G401.6 (cell line): Measurements from ENCODE around the gene ABCA10.
A peak's percentile ranks its signal among the peaks of the same experiment; 100 is the strongest.
"Not testable (repeated sequence)": the region's sequence is repeated elsewhere in the genome, so short reads cannot be mapped to it uniquely, and the experiment has no call there.

ENCODE experiments used
- FAIRE-seq: peaks from 2 replicates; lab custom pipeline; 2012; peaks lifted over from hg19 to GRCh38; lab: Jason Lieb, UNC

The ABCA10 gene, protein sequence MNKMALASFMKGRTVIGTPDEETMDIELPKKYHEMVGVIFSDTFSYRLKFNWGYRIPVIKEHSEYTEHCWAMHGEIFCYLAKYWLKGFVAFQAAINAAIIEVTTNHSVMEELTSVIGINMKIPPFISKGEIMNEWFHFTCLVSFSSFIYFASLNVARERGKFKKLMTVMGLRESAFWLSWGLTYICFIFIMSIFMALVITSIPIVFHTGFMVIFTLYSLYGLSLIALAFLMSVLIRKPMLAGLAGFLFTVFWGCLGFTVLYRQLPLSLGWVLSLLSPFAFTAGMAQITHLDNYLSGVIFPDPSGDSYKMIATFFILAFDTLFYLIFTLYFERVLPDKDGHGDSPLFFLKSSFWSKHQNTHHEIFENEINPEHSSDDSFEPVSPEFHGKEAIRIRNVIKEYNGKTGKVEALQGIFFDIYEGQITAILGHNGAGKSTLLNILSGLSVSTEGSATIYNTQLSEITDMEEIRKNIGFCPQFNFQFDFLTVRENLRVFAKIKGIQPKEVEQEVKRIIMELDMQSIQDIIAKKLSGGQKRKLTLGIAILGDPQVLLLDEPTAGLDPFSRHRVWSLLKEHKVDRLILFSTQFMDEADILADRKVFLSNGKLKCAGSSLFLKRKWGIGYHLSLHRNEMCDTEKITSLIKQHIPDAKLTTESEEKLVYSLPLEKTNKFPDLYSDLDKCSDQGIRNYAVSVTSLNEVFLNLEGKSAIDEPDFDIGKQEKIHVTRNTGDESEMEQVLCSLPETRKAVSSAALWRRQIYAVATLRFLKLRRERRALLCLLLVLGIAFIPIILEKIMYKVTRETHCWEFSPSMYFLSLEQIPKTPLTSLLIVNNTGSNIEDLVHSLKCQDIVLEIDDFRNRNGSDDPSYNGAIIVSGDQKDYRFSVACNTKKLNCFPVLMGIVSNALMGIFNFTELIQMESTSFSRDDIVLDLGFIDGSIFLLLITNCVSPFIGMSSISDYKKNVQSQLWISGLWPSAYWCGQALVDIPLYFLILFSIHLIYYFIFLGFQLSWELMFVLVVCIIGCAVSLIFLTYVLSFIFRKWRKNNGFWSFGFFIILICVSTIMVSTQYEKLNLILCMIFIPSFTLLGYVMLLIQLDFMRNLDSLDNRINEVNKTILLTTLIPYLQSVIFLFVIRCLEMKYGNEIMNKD (N-terminal part only)

DNA sequence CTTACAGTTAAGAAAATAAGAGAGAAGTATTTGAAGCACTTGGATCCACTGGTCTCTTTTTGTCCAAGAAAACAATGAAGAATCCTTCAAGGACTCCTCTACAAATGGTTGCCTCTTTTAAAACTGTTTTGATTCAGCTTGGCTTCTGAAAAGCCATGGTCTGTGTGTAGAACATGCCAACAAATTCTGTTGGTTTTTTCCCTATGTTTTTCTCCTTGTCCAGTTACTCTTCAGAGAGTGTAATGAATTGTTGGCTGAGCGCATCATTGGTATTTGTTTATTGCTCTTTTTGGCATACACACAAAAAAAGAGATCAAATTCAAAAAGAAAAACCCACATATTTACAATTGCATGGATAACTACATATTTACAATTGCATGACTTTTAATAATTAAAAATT lies at the start of gene ABCA10:
Gene ABCA10, minus strand, starts transcription at position 249 of the 400 bp plus-strand sequence. CDS start 3,466 bp downstream, outside the sequence.
- no peak for FAIRE-seq

DNA sequence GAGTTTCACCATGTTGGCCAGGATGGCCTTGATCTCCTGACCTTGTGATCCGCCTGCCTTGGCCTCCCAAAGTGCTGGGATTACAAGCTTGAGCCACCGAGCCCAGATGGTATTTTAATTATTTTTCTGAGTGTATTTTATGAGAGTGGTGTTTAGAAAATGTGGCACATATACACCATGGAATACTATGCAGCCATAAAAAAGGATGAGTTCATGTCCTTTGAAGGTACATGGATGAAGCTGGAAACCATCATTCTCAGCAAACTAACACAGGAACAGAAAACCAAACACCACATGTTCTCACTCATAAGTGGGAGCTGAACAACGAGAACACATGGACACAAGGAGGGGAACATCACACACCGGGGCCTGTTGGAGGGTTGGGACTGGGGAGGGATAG lies 47.7 kb upstream of the ABCA10 start:
- FAIRE-seq: not testable (repeated sequence)

DNA sequence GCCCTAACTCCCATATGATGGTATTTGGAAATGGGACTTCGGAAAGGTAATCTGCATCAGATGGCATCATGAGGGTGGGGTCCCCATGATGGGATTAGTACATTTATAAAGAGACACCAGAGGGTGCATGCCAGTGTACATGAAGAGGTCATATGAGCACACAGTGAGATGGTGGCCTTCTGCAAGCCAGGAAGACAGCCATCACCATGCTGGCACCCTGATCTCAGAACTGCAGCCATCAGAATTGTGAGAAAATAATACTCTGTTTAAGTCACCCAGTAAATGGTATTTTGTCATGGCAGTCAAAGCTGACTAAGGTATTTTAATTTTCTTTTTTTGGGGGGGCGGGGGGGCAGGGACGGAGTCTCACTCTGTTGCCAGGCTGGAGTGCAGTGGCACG lies 47.1 kb upstream of the ABCA10 start:
- FAIRE-seq: no peak

DNA sequence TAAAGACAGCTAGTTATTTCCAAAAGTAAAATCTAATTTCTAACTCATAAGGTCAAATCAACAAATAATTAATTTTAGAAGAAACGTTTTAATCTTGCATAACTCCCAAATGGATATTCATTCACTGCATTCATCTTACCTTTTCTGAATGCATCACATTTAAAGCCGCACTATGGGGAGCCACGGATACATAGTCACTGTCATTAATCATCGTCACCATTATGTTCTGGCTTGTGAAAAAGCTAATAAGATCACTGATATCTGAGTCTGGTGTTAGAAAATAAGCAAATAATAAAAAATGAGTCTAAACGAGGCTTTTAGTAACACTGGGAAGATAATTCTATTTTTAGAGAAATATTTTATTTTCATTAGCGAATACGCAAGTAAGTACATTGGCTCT lies 42.4 kb upstream of the ABCA10 start:
- no peak for FAIRE-seq

DNA sequence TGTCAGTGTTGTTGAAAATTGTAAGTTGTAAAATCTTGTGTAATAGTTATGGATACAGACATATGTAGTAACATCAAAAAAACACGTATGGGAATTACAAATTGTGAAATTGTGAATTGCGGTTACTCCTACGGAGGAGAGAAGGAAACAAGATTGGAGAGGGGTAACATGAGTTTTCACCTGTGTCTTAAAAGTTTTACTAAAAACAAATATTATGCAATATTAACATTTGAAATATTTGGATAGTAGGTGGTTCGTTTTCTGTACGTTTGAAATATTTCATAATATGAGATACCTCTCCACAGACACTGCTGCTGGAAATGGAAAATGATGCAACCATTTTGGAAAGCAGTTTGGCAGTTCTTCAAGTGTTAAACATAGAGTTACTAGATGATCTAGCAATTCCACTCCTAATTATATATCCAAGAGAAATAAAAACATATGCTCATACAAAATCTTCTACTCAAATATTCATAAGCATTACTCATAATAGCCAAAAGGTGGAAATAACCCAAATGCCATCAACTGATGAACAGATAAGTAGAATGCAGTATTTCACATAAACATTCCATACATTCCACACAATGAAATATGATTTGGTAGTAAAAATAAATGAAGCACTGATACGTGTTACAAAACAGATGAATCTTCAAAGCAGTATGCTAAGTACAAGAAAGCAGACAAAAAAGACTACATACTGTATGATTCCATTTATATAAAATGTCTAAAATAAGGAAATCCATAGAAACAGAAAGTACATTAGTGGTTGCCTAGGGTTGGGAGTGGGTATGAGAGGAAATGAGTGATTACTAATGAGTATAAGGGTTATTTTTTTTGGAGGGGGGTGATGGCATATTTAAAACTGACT lies 40.7 kb upstream of the ABCA10 start:
- no peak for FAIRE-seq

DNA sequence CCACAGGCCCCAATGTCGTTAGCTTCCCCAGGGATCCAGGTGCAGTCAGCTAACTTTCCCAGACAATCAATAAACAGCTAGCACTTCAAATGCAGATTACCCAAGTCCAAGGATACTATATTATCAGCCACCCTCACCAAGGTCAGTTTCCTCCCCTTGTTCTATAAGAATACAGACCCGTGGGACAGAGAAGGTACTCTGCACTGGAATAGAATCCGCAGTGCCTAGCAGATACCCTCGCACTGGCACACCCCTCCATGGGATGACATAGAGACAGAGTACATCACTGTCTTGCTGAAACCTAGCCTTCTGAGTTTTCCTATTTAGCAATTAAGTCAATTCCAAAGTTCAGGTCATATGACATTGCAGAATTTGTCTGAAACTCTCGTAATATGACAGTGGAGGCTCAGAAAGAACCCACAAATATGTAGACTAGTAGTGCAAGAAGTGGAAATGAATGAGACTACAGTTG lies 40.0 kb upstream of the ABCA10 start:
- no peak for FAIRE-seq

DNA sequence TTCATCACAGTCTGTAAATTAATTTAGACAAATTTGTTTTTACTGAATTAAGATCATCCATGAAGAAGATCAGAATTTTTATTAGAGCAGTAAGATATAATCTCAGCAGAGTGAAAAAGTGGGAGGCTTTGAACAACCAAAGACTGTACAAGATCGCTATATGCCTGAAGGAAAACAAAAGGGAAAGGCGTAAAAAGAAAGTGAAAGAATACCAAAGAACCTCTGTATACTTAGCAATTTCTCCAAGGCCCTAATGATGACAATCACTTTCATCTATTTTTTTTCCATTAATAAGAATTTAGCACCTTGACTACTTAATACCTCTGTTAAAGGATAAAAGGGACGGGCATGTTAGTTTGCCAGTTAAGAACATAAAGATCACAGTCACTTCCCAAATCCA lies 38.6 kb upstream of the ABCA10 start:
- FAIRE-seq: no peak

DNA sequence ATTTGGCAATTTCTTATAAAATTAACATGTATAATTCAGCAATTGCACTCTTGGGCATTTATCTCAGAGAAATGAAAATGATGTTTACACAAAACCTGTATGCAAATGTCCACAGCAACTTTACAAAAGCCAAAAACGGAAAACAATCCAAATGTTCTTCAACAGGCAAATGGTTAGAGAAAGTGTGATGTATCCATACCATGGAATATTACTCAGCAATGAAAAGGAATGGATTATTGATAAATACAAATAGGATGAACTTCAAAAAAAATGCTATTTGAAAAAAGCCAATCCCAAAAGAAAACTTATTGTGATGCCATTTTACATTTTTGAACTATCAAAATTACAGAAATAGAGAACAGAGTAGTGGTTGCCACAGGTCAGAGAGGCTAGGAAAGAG lies 37.2 kb upstream of the ABCA10 start:
- no peak for FAIRE-seq

DNA sequence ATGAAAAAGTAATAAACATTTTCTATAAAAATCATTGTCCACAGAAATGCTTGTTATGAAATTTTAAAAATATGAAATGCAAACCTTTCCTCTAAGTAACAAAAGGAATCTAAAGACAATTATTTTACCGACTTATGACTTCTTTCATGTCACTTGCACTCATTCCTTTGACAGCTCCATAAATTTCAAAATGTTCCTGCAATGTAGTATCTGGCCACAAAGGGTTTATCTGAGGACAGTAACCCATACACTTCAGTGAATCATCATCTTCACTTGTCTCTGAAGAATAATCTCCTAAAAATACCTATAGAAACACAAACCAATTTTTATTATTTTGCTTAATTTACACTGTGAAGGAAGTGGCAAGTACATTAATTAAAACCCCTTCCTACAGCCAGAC lies 25.6 kb upstream of the ABCA10 start:
- FAIRE-seq: no peak

DNA sequence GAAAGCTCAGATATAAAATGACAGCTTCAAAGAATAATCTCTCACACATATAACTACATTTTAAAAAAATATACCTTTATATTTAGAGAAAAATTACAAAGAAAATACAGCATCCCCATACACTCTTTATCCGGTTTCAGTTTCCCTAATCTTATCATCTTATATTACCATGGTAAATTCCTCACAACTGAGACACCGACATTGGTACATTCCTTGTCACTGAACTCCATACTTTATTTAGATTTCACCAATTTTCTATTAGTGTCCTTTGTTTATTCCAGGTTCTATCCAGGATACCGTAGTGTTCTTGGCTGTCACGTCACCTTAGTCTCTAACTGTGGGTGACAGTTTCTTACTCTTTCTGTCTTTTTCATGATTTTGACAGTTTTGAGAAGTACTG lies 22.0 kb upstream of the ABCA10 start:
- no peak for FAIRE-seq

DNA sequence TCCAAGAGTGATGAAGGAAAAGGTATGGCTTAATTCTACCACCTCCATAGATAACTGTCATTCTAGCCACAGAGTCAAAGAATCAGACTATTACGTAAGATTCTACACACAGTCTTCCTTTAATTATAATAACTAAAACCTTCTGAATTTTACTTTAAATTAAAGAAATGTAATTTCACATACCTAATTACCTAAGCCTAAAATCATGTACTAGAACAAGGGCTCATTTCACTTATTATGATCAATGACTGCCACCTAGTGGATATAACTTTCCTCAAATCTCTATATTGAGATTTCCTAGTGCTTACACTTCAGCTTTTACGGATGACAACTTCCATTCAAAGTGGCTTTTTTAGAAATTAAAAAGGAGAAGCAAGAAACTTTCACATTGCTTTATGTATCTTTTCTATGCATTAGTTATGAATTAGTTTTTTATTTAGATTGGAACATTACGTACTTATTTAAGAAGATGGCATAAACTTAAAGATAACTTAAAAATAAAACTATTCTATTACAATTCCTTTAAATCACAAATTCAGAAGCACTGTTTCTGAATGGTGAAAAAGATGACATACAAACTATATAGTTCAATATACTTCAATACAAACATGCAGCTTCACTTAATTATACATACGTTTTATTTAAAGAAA lies 18.2 kb upstream of the ABCA10 start:
- peak; percentile 96 for FAIRE-seq

DNA sequence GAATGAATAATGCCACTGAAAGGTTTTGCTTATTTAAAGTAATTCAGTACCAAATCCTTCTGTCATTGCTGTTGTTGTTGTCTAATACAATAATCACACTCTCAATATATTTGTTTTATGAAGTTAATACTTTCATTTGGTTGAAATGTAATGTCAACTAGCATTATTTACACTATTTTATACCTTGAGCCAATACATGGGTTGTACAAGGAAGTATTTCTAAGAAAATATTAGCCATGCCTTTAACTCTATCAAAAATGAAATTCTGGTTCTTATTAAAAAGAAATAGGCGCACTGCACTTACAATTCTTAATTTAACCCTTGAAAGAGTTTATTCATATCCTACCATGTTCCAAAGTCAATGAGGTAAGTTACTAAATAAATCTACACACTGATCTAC lies 17.6 kb upstream of the ABCA10 start:
- no peak for FAIRE-seq

DNA sequence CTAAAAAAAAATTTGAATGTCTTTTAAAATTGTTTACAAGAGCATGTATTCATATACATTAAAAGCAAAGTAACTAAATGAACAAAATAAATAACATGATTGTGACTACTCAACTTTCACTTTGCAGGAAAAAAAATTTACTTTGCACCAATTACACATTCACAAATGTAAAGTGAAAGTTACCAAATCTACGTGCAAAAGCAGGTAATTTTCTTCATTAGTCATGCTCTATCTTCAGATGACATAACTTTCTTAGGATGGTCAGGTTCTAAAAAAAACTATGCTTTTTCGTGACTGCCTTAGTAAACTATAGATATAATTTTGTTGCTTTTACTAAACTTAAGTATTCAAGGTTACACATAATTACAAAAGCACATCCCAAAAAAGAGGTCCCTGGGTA lies 17.0 kb upstream of the ABCA10 start:
- no peak for FAIRE-seq

DNA sequence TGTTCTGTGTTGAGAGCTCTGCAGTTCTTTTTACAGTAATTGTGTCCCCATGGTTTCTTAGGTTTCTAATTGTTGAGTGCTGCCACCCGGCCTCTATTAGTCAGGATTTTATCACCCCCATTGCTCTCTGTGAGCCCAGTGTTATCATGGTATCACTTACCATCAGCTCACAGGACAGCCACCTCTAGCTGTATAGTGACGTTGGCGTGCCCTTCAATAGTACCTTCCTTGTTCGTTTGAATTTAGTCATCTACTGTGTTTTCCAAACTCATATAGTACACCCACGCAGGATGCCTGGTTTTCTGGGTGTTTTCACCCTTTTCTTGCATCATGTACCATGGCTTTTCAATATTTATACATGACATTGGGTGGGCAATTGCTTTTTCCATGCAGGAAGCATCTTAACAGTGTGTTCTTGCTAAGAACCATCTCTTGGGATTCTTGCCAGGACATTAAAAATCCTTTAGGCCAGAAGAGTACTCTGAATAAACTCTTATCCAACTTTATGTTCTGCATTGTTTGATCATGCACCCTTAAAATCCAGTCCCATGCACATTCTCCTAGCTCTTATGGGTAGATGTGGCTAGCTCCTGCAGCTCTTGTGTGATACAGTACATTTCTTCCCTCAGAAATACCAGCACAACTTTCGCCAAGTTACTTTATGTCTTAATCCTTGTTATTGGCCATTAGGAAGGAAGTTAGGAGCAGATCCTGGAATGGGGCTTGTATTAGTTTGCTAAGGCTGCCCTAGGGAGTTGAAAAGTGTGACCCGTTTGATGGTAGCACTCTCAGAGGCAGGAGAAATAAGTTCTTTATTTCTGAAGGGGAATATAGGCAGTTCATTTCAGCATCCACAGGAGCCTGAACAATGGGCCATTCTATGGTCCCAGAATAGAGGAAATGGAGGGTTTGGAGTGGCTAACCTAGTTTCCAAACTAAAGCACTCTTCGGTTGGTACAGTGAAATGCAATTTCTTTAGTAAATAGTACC lies 11.3 kb upstream of the ABCA10 start:
- FAIRE-seq: no peak

DNA sequence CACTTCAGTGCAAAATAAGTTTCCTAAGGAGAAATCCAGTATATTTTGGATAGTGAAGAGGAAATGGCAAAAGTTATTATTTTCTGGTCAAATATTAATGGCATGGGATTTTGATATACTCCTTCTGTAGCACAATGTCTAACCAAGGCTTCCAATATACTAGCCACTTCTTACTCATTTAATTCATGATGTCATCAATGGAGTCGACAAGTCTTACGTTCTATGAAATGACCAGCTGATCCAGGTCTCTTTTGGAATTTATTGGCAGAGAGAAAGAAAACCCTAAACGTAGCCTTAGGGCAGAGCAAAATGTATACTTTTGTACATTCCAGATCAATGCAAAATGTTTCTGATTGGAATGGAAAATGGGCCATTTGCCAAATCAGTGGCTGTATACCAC lies 8.3 kb upstream of the ABCA10 start:
- no peak for FAIRE-seq

DNA sequence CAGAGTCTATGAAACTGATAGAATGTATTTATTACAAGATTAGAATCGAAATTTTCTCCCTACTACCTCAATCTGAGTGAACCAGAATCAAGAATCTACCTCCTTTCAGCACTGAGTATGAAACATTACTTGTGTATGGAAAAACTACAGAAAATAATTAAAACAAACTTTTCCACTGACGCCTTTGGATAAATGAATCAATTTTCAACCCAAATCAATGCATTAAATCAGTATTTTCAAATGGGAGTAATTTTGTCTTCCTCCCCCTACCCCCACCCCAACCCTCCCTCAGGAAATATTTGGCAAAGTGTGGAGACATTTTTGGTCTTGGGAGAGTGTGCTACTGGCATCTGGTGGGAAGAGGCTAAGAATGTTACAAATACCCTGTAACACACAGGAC lies 7.8 kb upstream of the ABCA10 start:
- no peak for FAIRE-seq

DNA sequence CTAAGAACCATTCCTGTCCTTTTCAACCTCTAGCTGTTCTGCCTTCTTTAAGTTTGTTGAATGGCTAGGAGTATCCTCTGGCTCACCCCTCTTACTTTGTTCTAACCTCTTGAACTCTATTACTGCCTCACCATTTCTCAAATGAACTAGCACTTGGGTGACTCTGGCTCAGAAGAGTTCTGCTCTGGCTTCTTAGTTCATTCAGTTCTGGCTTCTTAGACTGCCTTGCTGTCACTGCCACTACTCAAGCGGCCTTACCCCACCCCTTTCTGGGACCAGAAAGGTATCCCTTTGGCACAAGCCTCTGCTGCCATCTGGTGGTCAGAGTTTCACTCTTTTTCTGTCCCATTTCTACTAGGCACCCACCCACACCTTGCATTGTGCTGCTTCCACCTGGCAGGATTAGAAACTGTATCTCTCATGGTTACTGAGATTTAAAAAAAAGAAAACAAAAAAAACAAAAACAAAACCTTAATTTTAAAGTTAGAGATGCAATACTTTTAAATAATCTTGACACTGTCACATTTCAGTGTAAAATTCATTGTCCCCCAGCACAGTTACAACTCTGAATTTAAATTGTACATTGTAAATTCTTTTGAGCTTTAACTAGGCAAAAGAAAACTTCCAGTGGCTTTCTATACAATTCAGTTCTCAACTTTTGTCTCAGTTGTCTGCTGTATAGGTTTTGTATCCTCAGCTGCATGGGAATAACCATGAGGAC lies 6.9 kb upstream of the ABCA10 start:
- FAIRE-seq: no peak

DNA sequence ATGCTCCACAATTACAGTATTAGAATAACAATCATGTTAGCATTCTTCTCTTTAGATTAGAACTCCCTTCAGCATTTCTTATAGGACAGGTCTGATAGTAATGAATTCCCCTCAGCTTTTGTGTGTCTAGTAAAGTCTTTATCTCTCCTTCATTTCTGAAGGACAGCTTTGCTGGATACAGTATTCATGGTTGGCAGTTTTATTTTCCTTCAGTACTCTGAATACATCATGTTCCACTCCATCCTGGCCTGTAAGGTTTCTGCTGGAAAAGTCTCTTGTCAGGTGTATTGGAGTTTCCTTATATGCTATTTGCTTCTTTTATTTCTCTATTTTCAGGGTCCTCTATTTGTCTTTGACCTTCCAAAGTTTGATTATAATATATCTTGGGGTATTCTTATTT lies 4.0 kb upstream of the ABCA10 start:
- FAIRE-seq: no peak

DNA sequence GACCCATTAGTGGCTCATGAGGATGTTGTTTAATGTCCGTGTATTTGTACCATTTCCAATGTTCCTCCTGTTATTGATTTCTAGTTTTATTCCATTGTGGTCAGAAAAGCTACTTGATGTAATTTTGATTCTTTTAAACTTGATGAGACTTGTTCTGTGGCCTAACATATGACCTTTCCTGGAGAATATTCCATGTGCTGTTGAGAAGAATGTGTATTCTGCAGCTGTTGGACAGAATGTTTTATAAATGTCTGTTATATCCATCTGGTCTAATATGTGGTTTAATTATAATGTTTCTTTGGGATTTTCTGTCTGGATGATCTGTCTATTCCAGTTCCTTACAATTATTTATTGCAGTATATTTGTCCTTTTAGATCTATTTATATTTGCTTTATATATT lies 2.9 kb upstream of the ABCA10 start:
- no peak for FAIRE-seq
